ENCODE measurements around the gene CCDC127.
"Not testable (repeated sequence)": the region's sequence is repeated elsewhere in the genome, so short reads cannot be mapped to it uniquely, and the experiment has no call there.

DNA sequence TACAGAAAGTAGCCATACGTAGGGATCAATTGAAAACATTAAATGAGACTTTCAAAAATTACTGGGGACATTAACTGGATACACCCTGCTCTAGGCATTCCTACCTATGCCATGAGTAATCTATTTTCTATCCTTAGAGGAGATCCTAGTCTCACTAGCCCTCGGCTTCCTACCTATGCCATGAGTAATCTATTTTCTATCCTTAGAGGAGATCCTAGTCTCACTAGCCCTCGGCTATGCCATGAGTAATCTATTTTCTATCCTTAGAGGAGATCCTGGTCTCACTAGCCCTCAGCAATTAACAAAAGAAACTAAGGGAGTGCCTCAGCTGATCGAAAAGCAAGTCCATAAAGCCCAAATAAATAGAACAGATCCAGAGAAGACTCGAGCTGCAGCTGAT, 27.8 kb upstream of the CCDC127 start:
- TF ChIP-seq, protein P1, sequence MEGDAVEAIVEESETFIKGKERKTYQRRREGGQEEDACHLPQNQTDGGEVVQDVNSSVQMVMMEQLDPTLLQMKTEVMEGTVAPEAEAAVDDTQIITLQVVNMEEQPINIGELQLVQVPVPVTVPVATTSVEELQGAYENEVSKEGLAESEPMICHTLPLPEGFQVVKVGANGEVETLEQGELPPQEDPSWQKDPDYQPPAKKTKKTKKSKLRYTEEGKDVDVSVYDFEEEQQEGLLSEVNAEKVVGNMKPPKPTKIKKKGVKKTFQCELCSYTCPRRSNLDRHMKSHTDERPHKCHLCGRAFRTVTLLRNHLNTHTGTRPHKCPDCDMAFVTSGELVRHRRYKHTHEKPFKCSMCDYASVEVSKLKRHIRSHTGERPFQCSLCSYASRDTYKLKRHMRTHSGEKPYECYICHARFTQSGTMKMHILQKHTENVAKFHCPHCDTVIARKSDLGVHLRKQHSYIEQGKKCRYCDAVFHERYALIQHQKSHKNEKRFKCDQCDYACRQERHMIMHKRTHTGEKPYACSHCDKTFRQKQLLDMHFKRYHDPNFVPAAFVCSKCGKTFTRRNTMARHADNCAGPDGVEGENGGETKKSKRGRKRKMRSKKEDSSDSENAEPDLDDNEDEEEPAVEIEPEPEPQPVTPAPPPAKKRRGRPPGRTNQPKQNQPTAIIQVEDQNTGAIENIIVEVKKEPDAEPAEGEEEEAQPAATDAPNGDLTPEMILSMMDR (IDR thresholded peaks at IDR 0.05), result not testable (repeated sequence)
- not testable (repeated sequence) for TF ChIP-seq POLR2A (IDR thresholded peaks at IDR 0.05)
